ENCODE data around the gene VPS13A.

- TF ChIP-seq CTCF (IDR thresholded peaks at IDR 0.05) (no peak), POLR2A (IDR thresholded peaks at IDR 0.05) (no peak)
Measured at GRCh38 chr9:77211561-77211960, 34.2 kb downstream of the VPS13A start.
